HepG2 (cell line): Measurements from ENCODE around the gene BCL7A. TPM values are rescaled to one million over a fixed set of nuclear protein-coding genes. Genes with fewer than 3 reads are reported as not detected.

Experiments
- E2F5 ChIP-seq: sonication (generic); formaldehyde crosslinking; conservative IDR thresholded peaks from 2 replicates; pipeline ENCODE4 v1.4.0; 2020; ENCODE audit warnings: missing genetic modification reagents
- EP300 ChIP-seq, 3 experiments: sonication (generic) in 1 of 3; formaldehyde crosslinking in 1 of 3; IDR thresholded peaks; 2 replicates each; pipeline versions ENCODE4 v1.5.1 to v1.6.1; 2011 to 2020; ENCODE audit warnings: low read depth in 2 of 3, low read length in 2 of 3, borderline replicate concordance in 1 of 3, improper control_type of control experiment in 1 of 3, mild to moderate bottlenecking in 1 of 3, missing genetic modification reagents in 1 of 3, moderate library complexity in 1 of 3
- FOXK1 ChIP-seq: sonication (generic); formaldehyde crosslinking; IDR thresholded peaks from 2 replicates; pipeline ENCODE4 v1.4.0; 2020; ENCODE audit warnings: low read depth, missing genetic modification reagents, borderline replicate concordance
- HES4 ChIP-seq: sonication (generic); formaldehyde crosslinking; IDR thresholded peaks from 2 replicates; pipeline ENCODE4 v1.9.0; 2021; ENCODE audit warnings: mild to moderate bottlenecking, missing genetic modification reagents, borderline replicate concordance
- HOXA5 ChIP-seq: sonication (generic); formaldehyde crosslinking; IDR thresholded peaks from 2 replicates; pipeline ENCODE4 v1.4.0; 2020; ENCODE audit warnings: missing genetic modification reagents
- JARID2 ChIP-seq: sonication (generic); formaldehyde crosslinking; IDR thresholded peaks from 2 replicates; pipeline ENCODE4 v1.8.1; 2023; ENCODE audit warnings: missing genetic modification reagents, inconsistent platforms; ENCODE audit not compliant: insufficient replicate concordance
- JUNB ChIP-seq: sonication (generic); formaldehyde crosslinking; IDR thresholded peaks from 2 replicates; pipeline ENCODE4 v1.8.0; 2022; ENCODE audit warnings: missing genetic modification reagents, mild to moderate bottlenecking, borderline replicate concordance
- MAFG ChIP-seq: sonication (generic); formaldehyde crosslinking; IDR thresholded peaks from 2 replicates; pipeline ENCODE4 v1.5.1; 2020; ENCODE audit warnings: mild to moderate bottlenecking, missing genetic modification reagents
- MED8 ChIP-seq: sonication (generic); formaldehyde crosslinking; IDR thresholded peaks from 2 replicates; pipeline ENCODE4 v1.8.1; 2023; ENCODE audit warnings: mild to moderate bottlenecking, missing genetic modification reagents; ENCODE audit not compliant: insufficient replicate concordance
- MLXIP ChIP-seq: sonication (generic); formaldehyde crosslinking; IDR thresholded peaks from 2 replicates; pipeline ENCODE4 v1.9.0; 2021; ENCODE audit warnings: missing genetic modification reagents, borderline replicate concordance
- MTA1 ChIP-seq: sonication (generic); formaldehyde crosslinking; IDR thresholded peaks from 2 replicates; pipeline ENCODE4 v1.4.0; 2020; ENCODE audit warnings: missing genetic modification reagents, mild to moderate bottlenecking, borderline replicate concordance
- MXD3 ChIP-seq: IDR thresholded peaks from 2 replicates; pipeline ENCODE4 v1.6.1; 2016; ENCODE audit warnings: mild to moderate bottlenecking, missing biosample characterization, missing genetic modification reagents
- MYPOP ChIP-seq: sonication (generic); formaldehyde crosslinking; IDR thresholded peaks from 2 replicates; pipeline ENCODE4 v1.8.1; 2023; ENCODE audit warnings: mild to moderate bottlenecking, moderate library complexity, missing genetic modification reagents
- NR0B2 ChIP-seq: sonication (generic); formaldehyde crosslinking; IDR thresholded peaks from 2 replicates; pipeline ENCODE4 v1.4.0; 2020; ENCODE audit warnings: mild to moderate bottlenecking, missing genetic modification reagents
- SIN3A ChIP-seq: IDR thresholded peaks from 2 replicates; pipeline ENCODE4 v1.6.1; 2011; ENCODE audit warnings: low read depth, mild to moderate bottlenecking, control low read depth, low read length, borderline replicate concordance
- SNAI1 ChIP-seq: sonication (generic); formaldehyde crosslinking; IDR thresholded peaks from 2 replicates; pipeline ENCODE4 v1.5.0; 2020; ENCODE audit warnings: mild to moderate bottlenecking, missing genetic modification reagents, borderline replicate concordance
- TMF1 ChIP-seq: sonication (generic); formaldehyde crosslinking; IDR thresholded peaks from 2 replicates; pipeline ENCODE4 v1.8.1; 2022; ENCODE audit warnings: low read depth, missing genetic modification reagents
- U2AF1 ChIP-seq: fragments of 200-400 bp; formaldehyde crosslinking; optimal IDR thresholded peaks from 2 replicates; pipeline ENCODE3; 2017; ENCODE audit warnings: mild to moderate bottlenecking, low read depth, low read length
- U2AF2 ChIP-seq: fragments of 200-400 bp; formaldehyde crosslinking; IDR thresholded peaks from 2 replicates; pipeline ENCODE4 v1.6.1; 2017; ENCODE audit warnings: low read depth, mild to moderate bottlenecking, low read length
- ZFP36L1 ChIP-seq: sonication (generic); formaldehyde crosslinking; IDR thresholded peaks from 2 replicates; pipeline ENCODE4 v1.8.0; 2022; ENCODE audit warnings: mild to moderate bottlenecking, missing genetic modification reagents, moderate library complexity
- ZFX ChIP-seq: sonication (generic); formaldehyde crosslinking; IDR thresholded peaks from 2 replicates; pipeline ENCODE4 v1.4.0; 2020; ENCODE audit warnings: mild to moderate bottlenecking, low read depth, missing genetic modification reagents, moderate library complexity
- ZFYVE20 ChIP-seq: sonication (generic); formaldehyde crosslinking; IDR thresholded peaks from 2 replicates; pipeline ENCODE4 v1.8.0; 2023; ENCODE audit warnings: low read depth, mild to moderate bottlenecking, moderate library complexity, missing genetic modification reagents, borderline replicate concordance
- ZNF101 ChIP-seq: sonication (generic); formaldehyde crosslinking; IDR thresholded peaks from 2 replicates; pipeline ENCODE4 v1.4.0; 2020; ENCODE audit warnings: mild to moderate bottlenecking, low read depth, missing genetic modification reagents, borderline replicate concordance
- ZNF331 ChIP-seq: sonication (generic); formaldehyde crosslinking; IDR thresholded peaks from 2 replicates; pipeline ENCODE4 v1.4.0; 2020; ENCODE audit warnings: missing genetic modification reagents
- polyA plus RNA-seq, 8 experiments: library from polyadenylated mRNA; depleted of rRNA in 3 of 8; stranded (reverse) in 7 of 8; unstranded in 1 of 8; fragments of >200 nt; fragmentation: Illumina TruSeq in 4 of 8; extraction: Trizol in 4 of 8; gene quantifications; 2 replicates each; pipeline versions ENCODE4 v1.2.1 to v1.2.3, GENCODE V29; 2011 to 2016; ENCODE audit warnings: low read depth in 4 of 8, missing spikeins in 1 of 8, mixed read lengths in 1 of 8; ENCODE audit not compliant: insufficient read depth in 1 of 8
- total RNA-seq, 5 experiments: library from RNA; depleted of rRNA; stranded (reverse); fragments of >200 nt; fragmentation: Illumina TruSeq; extraction: Trizol; gene quantifications; 2 replicates each; pipeline ENCODE4 v1.2.3, GENCODE V29; 2016; ENCODE audit warnings: low read depth in 1 of 5

BCL7A gene
- total and polyA plus RNA-seq, 2 of the 13 experiments (the other 11 are each of a cell fraction or from before 2014, with no cell fraction given): 4.1 to 6.2 TPM

- no peak for TF ChIP-seq NR0B2
- TF ChIP-seq ZFYVE20 (CRISPR knock-in tag): no peak
- 0 out of 2 replicates have a peak, but pooled peaks have one; percentile 62 for TF ChIP-seq SIN3A
- 0 out of 4 replicates have a peak, but pooled peaks of 1 of the 2 experiments have one; percentile 4 for TF ChIP-seq EP300 (IDR thresholded peaks at IDR 0.05; ENCODE audit: low read depth in 2 of 2, low read length in 2 of 2)
- no peak for TF ChIP-seq EP300 (CRISPR knock-in tag; IDR thresholded peaks at IDR 0.05; ENCODE audit: borderline replicate concordance)
- TF ChIP-seq HOXA5: no peak
- TF ChIP-seq ZFX (CRISPR knock-in tag): peak; percentile 39; the same call in 1 of the 2 replicates
- TF ChIP-seq E2F5 (CRISPR knock-in tag): no peak
- peak; percentile 23 for TF ChIP-seq JARID2 (CRISPR knock-in tag)
- TF ChIP-seq ZFP36L1 (CRISPR knock-in tag): 0 out of 2 replicates have a peak, but pooled peaks have one; percentile 11
- TF ChIP-seq MTA1 (CRISPR knock-in tag): 0 out of 2 replicates have a peak, but pooled peaks have one; percentile 8
- no peak for TF ChIP-seq MED8 (CRISPR knock-in tag)
- TF ChIP-seq MAFG (CRISPR knock-in tag): no peak
- 0 out of 2 replicates have a peak, but pooled peaks have one; percentile 0 for TF ChIP-seq TMF1 (CRISPR knock-in tag)
- TF ChIP-seq JUNB (CRISPR knock-in tag): no peak
- no peak for TF ChIP-seq MLXIP (CRISPR knock-in tag)
- TF ChIP-seq FOXK1 (CRISPR knock-in tag): no peak
- TF ChIP-seq SNAI1: no peak
- no peak for TF ChIP-seq MXD3 (CRISPR knock-in tag)
- 0 out of 2 replicates have a peak, but pooled peaks have one; percentile 15 for TF ChIP-seq HES4
- TF ChIP-seq U2AF1: no peak
- TF ChIP-seq U2AF2: no peak
- no peak for TF ChIP-seq MYPOP
- TF ChIP-seq ZNF331 (CRISPR knock-in tag): no peak
- no peak for TF ChIP-seq ZNF101 (CRISPR knock-in tag)
Measured at GRCh38 chr12:122063694-122064024, 42.0 kb downstream of the BCL7A start (continued).
